ENCODE data around the gene MAGEB3.
"Not testable (repeated sequence)": the region's sequence is repeated elsewhere in the genome, so short reads cannot be mapped to it uniquely, and the experiment has no call there.

Gene MAGEB3

GRCh38 chrX:30230395-30230794 is at the start of gene MAGEB3:
Gene MAGEB3 (plus strand): TSS chrX:30230657. CDS start chrX:30235925, 5,268 bp downstream.
- no peak for DNase-seq (ENCODE audit: low read depth)

DNA sequence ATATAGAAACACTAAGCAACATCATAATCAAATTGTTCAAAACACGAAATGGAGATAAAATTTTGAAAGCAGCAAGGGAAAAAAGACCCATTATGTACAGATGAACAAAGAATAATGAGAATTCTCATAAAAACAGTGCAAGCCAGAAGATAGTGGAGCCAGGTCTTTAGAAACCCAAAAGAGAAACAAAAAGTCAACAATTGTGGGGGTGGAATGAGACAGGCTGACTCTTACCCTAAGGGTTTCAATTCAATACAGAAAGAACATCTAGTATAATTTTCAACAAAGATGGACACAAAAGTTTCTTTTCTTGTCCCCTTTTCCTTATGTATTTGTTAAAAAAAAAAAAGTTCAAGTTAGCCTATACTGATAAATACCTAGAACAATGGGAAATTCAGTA is 49.1 kb upstream of the MAGEB3 start:
- no peak for DNase-seq (ENCODE audit: low read depth)

DNA sequence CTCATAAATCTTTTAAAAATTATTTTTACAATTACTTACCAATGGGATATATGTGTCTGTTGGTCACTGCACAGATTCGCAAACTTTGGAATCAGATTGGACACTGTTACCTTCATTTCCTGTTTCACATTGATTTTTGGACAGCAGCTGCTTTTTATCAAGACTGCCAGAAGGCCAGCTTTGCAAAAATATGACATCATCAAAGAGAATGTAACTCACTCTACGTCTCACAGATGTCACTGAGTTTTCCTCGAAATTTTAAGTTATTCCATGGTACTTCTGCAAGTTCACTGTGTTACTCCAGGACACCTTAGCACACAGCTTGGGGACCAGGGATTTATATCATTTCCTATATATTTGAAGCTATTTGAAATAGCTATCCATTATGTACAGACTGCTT is 46.9 kb upstream of the MAGEB3 start:
- DNase-seq (ENCODE audit: low read depth) = no peak

GRCh38 chrX:30190426-30190825 is 40.0 kb upstream of the MAGEB3 start:
- no peak for DNase-seq (ENCODE audit: low read depth)

DNA sequence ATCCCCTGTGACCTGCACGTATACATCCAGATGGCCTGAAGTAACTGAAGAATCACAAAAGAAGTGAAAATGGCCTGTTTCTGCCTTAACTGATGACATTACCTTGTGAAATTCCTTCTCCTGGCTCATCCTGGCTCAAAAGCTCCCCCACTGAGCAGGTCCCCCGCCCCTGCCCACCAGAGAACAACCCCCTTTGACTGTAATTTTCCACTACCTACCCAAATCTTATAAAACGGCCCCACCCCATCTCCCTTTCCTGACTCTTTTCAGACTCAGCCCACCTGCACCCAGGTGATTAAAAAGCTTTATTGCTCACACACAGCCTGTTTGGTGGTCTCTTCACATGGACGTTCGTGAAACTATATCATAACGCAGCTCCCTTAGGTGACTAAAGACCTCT is 36.5 kb upstream of the MAGEB3 start:
- DNase-seq (ENCODE audit: low read depth) = not testable (repeated sequence)

- no peak for DNase-seq (ENCODE audit: low read depth)
Observed at GRCh38 chrX:30196322-30196721, 34.1 kb upstream of the MAGEB3 start.

DNA sequence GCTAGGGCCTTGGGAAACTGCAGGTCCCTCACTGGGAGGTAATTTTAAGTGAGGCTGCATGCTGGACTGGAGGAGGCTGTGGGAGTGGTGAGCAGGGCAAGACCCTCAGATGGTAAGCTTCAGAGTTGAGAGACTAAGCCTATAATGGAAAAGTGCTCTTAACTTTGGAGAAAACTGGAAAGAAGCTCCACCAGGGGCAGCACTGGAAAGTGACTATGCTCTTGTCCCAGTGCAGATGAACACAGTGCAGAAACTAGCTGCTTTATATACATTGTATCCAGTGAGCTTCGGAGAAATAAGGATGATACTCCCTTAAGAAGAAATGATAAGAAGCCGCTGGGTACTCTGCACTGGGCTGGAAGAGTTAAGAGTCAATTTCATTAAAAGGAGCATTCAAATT is 18.3 kb upstream of the MAGEB3 start:
- no peak for DNase-seq (ENCODE audit: low read depth)

GRCh38 chrX:30215357-30215843 is 15.1 kb upstream of the MAGEB3 start, which contains the start of gene MAGEB2:
Gene MAGEB2 (plus strand): TSS chrX:30215563. CDS start chrX:30218581, 3,018 bp downstream.
- DNase-seq (ENCODE audit: low read depth) = no peak

DNA sequence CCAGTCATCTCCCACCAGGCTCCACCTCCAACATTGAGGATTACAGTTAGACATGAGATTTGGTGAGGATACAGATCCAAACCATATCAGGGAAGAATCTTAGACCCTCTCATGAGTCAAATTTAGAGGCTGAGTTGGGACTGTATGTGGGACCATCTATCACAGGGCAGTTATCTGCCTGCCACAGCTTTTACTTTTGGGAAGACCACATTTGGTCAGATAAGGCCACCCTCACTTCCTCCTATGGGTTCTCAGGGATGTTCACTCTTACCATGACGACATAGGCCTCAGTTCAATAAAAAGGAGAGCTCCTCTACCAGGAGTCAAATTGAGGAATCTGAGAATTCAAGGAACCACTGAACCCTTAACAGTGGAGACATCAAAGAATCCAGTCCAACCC is 13.0 kb upstream of the MAGEB3 start:
- no peak for DNase-seq (ENCODE audit: low read depth)

DNA sequence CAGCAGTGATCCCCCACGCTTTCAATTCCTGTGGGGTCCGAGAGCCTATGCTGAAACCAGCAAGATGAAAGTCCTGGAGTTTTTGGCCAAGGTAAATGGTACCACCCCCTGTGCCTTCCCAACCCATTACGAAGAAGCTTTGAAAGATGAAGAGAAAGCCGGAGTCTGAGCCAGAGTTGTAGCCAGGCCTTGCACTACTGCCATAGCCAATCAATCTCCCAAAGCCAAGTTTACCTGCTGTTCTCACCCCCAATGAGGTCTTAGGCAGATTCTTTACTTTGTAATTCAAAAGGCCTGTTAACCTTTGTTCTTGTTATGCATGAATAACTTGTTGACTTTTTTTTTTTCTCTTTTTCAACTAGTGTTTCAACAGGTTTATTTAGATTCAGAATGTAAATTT is 11.1 kb upstream of the MAGEB3 start:
- DNase-seq (ENCODE audit: low read depth) = no peak

DNA sequence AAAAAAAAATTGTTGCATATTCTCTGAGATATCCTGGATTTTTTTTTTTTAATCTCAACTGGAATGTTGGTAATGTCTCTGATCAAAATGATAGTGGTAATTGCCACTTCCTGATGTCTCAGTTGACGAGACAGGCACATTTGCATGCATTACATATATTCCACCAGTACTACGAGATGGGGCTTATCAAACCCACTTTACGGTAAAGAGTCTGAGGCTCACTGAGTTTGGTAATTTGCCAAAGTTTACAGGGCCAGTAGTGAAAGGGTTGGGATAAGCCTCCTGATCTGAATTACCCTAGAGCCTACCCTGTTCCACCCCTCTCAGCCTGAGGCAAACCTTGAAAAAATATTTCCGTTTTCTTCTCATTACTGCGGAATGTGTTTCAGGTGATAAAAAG is 9.8 kb upstream of the MAGEB3 start:
- DNase-seq (ENCODE audit: low read depth) = no peak

DNA sequence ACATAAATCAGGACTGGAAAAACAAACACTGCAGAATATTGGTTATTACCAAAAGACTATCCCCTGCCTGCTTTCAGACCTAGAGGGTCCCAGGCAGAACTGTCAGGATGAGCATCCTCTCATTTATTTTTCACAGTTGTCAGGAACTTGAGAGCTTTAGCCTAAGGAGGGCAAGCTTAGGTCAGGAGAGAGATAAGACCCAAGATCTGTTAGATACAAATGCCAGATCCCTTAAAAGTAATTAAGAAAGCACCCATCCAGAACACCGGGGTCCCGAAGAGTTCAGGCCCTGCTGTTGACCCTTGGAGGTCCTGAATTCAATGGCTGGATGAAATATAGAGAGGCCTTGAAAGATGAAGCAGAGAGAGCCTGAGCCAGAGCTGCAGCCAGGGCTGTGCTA is 5.9 kb upstream of the MAGEB3 start:
- no peak for DNase-seq (ENCODE audit: low read depth)

- DNase-seq (ENCODE audit: low read depth) = no peak
Observed at GRCh38 chrX:30228526-30228925, 1.9 kb upstream of the MAGEB3 start.

DNA sequence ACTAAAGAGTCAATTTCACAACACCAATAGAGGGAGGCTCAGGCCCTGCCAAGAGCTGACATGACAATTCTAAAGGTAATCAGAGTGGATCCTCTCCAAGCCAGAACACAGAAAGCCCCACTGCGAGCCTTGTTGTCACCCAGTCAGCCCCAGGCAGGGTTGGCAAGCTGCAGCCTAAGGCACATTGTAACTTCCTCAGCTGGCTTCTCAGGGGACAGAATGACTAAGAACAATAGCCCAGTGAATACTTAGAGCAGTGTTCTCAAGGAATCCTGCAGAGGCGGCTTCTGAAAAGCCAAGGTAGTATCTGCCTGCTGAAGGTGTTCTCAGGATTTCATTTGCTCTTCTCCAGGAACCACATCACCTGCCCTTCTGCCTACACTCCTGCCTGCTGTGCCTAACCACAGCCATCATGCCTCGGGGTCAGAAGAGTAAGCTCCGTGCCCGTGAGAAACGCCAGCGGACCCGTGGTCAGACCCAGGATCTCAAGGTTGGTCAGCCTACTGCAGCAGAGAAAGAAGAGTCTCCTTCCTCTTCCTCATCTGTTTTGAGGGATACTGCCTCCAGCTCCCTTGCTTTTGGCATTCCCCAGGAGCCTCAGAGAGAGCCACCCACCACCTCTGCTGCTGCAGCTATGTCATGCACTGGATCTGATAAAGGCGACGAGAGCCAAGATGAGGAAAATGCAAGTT is 11.4 kb downstream of the MAGEB3 start, which contains the start of gene MAGEB4:
TSS of gene MAGEB4 (plus strand) at position 277 of the 692 bp plus-strand sequence. CDS start at position 413, 136 bp downstream.
- no peak for DNase-seq (ENCODE audit: low read depth)

DNA sequence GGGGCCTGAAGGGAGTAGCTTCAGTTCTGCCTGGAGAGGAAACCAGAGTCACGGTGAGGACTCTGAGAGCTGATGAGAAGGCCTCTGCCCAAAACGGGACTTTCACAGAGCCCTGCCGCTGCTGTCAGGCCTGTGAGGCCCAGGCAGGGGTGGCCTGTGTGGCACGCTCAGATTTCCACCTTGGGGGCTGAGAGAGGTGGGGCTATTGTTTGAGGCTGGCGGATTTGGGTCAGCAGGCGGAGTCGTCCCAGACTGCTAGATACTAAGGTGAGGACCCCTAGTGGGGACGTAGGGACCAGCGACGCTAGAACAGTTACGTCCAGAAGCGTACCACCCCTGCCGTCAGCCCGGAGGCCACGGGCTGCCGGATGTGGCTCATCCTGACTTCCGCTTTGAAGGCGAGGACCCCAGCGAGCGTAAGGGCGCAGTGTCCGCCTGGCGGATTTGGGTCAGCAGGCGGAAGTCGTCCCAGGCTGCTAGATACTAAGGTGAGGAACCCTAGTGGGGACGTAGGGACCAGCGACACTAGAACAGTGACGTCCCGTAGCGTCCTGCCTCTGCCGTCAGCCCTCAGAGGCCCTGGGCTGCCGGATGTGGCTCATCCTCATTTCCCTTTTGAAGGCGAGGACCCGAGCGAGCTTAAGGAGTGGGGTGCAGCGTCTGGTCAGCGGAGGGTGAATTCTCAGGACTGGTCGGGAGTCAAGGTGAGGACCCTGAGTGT is 16.5 kb downstream of the MAGEB3 start, which contains the start of gene MAGEB1:
TSS of gene MAGEB1 (plus strand) at position 378 of the 721 bp plus-strand sequence. CDS start 3,348 bp downstream, outside the sequence.
- no peak for DNase-seq (ENCODE audit: low read depth)

DNA sequence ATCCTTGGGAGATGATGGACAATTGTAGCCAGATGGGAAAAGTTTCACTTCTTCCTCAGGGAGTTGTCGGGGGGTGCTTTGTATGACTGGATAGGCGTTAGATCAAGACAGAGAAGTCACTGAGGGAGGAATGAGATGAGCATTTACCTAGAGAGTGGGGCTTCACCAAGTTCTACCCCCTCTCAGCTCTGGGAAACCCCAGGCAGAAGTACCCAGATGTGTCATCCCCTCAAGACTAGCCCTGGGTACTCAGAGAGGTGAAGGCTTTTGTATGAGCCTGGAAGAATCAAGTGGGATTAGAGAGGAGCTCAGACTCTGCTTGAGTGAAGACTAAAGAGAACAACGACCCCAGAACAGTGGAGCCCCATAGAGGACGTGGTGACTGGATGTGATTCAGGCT is 18.4 kb downstream of the MAGEB3 start:
- DNase-seq (ENCODE audit: low read depth) = no peak

- no peak for DNase-seq (ENCODE audit: low read depth)
Observed at GRCh38 chrX:30253257-30253656, 22.8 kb downstream of the MAGEB3 start.

- no peak for DNase-seq (ENCODE audit: low read depth)
Observed at GRCh38 chrX:30259927-30260326, 29.5 kb downstream of the MAGEB3 start.

GRCh38 chrX:30261012-30261411 is 30.6 kb downstream of the MAGEB3 start:
- DNase-seq (ENCODE audit: low read depth) = no peak

GRCh38 chrX:30262763-30263162 is 32.3 kb downstream of the MAGEB3 start:
- DNase-seq (ENCODE audit: low read depth) = no peak

- DNase-seq (ENCODE audit: low read depth) = no peak
Observed at GRCh38 chrX:30270639-30271038, 40.2 kb downstream of the MAGEB3 start.

GRCh38 chrX:30275498-30275897 is 45.0 kb downstream of the MAGEB3 start:
- no peak for DNase-seq (ENCODE audit: low read depth)

DNA sequence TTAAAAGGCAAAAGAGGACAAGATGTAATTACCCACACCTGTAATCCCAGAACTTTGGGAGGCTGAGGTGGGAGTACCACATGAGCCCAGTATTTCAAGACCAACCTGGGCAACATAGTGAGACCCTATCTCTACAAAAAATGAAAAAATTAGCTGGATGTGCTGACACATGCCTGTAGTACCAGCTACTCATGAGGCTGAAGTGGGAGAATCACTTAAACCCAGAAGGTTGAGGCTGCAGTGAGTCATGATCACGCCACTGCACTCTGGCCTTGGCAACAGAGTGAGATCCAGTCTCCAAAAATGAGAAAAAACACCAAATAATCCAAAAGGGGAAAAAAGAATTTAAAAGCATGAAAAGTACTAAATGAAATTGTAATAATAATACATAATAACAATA is 47.9 kb downstream of the MAGEB3 start:
- DNase-seq (ENCODE audit: low read depth) = no peak
